Stimulated activated CD4-positive, alpha-beta T cell treated with anti-CD3 and anti-CD28 coated beads, Interleukin-4, amount 100 ng/mL, for 4 hours (primary cell): ENCODE measurements around the gene GUCA1C.
A peak's percentile ranks its signal among the peaks of the same experiment; 100 is the strongest.

Experiments used
- DNase-seq, 2 experiments: peaks; one replicate each; pipeline ENCODE4 v3.0.0-alpha.2; 2020

The GUCA1C gene

GRCh38 chr3:108899530-108899929, 54.1 kb downstream of the GUCA1C start:
- no peak for DNase-seq

GRCh38 chr3:108897883-108898282, 55.8 kb downstream of the GUCA1C start:
- no peak for DNase-seq

GRCh38 chr3:108894981-108895380, 58.7 kb downstream of the GUCA1C start:
- no peak for DNase-seq

GRCh38 chr3:108891833-108892232, 61.8 kb downstream of the GUCA1C start:
- DNase-seq, result no peak

- DNase-seq, result no peak
Observed at GRCh38 chr3:108887777-108888176, 65.9 kb downstream of the GUCA1C start.

GRCh38 chr3:108887121-108887520, 66.6 kb downstream of the GUCA1C start:
- no peak for DNase-seq

GRCh38 chr3:108883373-108883772, 70.3 kb downstream of the GUCA1C start:
- DNase-seq, result no peak

GRCh38 chr3:108882762-108883161, 70.9 kb downstream of the GUCA1C start:
- no peak for DNase-seq

- DNase-seq, result no peak
Observed at GRCh38 chr3:108879915-108880314, 73.8 kb downstream of the GUCA1C start.

GRCh38 chr3:108877901-108878300, 75.8 kb downstream of the GUCA1C start:
- no peak for DNase-seq

- DNase-seq, result no peak
Observed at GRCh38 chr3:108863799-108864135, 89.9 kb downstream of the GUCA1C start.

GRCh38 chr3:108862865-108863798, 90.5 kb downstream of the GUCA1C start:
- peak in 1 of 2 experiments; percentile 44 for DNase-seq

- DNase-seq, result no peak
Observed at GRCh38 chr3:108861401-108861800, 92.3 kb downstream of the GUCA1C start.
